Choroid plexus epithelial cell (primary cell): ENCODE measurements around the gene GNB1L.

Experiments used
- DNase-seq: peaks from one replicate; pipeline ENCODE4 v3.0.0-alpha.2; 2010; ENCODE audit warnings: low read depth
- H3K4me3 ChIP-seq: 2 replicates; pipeline ENCODE4 v1.5.1; 2011; ENCODE audit warnings: low read depth, mild to moderate bottlenecking, control low read depth, low read length, moderate library complexity
- TF ChIP-seq, protein P1 (sequence below): conservative IDR thresholded peaks from 2 replicates; pipeline ENCODE4 v1.5.1; 2011; ENCODE audit warnings: low read depth, mild to moderate bottlenecking, control low read depth, inconsistent platforms, low read length, moderate library complexity

Gene GNB1L, protein sequence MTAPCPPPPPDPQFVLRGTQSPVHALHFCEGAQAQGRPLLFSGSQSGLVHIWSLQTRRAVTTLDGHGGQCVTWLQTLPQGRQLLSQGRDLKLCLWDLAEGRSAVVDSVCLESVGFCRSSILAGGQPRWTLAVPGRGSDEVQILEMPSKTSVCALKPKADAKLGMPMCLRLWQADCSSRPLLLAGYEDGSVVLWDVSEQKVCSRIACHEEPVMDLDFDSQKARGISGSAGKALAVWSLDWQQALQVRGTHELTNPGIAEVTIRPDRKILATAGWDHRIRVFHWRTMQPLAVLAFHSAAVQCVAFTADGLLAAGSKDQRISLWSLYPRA

DNA sequence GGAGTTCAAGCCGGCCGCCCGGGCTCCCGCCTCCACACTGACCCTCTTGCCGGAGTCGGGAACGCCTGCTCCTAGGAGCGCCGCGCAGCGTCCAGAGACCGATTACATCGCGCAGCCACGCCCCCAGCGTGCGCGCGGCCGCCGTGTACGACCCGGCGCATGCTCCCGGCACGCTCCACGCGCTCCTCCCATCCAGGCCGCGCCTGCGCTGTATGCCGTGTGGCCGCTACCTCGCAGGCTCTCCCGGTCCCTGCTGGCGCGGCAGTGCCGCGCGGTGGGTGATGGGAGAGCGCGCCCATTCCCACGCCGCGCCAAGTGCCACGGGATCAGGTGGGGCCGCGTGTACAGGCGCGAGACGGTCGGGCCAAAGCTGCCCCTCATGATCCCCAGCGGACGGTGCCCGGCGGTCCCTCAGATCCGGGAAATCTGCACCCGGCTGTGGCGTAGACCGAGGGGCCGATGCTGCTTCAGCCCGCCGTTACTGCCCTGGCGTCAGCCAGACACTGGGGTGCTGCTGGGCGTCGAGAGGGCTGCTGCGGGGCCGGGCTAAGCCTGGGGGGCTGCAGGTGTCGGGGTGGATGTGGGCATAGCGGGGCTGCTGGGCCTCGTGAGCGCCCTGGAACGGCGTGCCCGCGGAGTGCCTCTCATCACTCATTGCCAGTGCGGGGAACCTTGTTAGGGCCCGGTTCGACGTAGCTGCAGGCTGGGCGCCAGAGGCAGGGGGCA is at the start of gene GNB1L, which contains the start of gene RTL10:
GNB1L (minus strand) TSS at position 97 of the 726 bp plus-strand sequence. CDS start 33,519 bp downstream, outside the sequence.
RTL10 (minus strand) TSS at position 97 of the 726 bp plus-strand sequence. CDS start 2,613 bp downstream, outside the sequence.
- DNase-seq, result peak; percentile 98
- H3K4me3 ChIP-seq, result peak within 1 kb of the TSS; percentile 90
- TF ChIP-seq, protein P1, sequence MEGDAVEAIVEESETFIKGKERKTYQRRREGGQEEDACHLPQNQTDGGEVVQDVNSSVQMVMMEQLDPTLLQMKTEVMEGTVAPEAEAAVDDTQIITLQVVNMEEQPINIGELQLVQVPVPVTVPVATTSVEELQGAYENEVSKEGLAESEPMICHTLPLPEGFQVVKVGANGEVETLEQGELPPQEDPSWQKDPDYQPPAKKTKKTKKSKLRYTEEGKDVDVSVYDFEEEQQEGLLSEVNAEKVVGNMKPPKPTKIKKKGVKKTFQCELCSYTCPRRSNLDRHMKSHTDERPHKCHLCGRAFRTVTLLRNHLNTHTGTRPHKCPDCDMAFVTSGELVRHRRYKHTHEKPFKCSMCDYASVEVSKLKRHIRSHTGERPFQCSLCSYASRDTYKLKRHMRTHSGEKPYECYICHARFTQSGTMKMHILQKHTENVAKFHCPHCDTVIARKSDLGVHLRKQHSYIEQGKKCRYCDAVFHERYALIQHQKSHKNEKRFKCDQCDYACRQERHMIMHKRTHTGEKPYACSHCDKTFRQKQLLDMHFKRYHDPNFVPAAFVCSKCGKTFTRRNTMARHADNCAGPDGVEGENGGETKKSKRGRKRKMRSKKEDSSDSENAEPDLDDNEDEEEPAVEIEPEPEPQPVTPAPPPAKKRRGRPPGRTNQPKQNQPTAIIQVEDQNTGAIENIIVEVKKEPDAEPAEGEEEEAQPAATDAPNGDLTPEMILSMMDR, result no peak

DNA sequence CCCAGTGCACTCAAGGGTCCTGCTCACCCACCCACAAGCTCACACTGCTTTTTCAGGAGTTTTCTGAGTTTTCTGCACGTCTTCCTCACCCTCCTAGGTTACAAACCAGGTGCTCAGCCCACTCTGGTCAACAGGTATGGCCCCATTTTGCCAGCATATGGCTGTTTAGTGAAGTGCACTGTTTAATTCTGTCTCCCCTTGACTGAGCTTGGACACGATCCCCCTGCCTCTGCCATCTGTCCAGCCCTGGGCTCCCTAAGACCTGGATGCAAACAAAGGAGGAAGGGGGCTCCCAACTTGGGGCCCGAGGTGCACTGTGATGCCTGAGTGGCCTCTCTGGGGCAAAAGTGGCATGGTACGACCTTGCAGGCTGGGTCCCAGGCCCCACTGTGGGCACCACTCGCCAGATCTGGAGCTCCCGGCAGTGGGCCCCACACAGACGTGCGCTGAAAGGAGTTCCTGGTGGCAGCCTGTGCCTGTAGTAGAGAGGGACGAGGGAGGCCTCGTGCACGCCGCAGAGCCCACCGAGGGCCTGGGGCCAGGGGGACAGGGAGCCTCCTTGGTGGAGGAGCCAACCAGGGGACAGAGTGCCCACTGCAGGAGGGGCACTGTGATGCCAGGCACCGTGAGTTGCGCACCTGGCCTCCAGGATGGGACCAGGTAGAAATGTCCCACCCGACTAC is 49.6 kb upstream of the GNB1L start:
- H3K4me3 ChIP-seq, result no peak overlapping the region
- DNase-seq, result no peak
- TF ChIP-seq, protein P1, result no peak

DNA sequence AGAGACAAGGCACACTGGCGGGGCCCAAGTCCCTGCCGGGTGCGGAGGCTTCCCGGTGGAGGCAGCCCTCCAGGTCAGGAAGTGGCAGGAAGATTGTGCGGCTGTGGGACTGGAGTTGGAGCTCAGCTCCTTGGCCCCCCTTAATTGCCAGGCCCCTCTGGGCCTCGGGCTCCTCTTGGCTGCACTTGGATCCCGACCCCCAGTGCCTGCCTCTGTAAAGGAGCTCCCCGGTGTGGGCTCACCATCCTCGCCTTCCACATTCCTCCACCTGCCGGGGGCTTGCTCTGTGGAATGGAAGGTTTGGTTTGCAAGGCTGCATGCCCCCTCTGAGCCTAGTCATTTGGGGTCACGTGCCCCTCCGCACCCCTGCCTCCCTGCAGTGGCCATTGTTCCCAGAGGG is 48.8 kb upstream of the GNB1L start:
- H3K4me3 ChIP-seq, result no peak overlapping the region
- TF ChIP-seq, protein P1, result no peak
- no peak for DNase-seq

DNA sequence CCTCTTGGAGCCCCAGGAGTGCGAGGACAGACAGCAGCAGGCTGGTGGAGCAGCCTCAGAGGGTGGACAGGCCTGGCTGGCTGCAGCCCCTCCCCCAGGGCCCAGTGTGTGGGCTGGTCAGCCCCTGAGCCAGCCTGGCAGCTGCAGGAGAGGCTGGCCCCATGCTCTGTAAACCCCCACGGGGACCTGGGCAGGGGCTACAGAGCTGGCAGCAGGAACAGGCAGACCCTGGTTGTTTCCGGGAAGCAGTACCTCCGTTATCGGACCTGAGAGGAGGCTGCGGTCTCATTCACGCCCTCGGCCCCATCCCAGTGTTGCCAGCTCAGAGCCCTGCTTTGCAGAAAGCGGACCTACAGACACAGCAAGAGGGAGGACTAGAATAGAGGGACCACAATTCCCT is 48.4 kb upstream of the GNB1L start:
- TF ChIP-seq, protein P1, result no peak
- no peak for DNase-seq
- no peak overlapping the region for H3K4me3 ChIP-seq

DNA sequence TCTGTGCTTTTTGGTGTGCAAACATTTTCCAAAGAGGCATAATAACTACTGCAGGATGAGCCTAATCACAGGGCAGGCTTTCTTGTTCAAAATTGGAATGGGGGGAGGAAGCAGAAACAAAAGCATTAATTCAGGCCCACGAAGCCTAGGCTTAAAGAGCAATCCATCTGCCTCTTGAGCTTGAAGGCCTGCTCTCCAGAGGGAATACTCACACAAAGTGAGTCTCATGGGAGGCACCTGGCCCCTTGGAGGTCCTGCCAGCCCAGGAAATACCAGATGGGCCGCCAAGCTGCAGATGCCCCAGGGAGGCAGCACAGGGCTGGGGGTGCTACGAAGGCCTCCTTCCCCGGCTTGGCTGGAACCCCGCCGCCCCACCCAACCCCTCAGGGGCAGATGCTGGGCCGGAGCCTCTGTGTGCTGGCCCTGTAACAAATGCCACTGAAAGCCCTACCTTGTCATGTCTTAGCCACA is 47.6 kb upstream of the GNB1L start:
- TF ChIP-seq, protein P1, result no peak
- DNase-seq, result no peak
- H3K4me3 ChIP-seq, result no peak overlapping the region

DNA sequence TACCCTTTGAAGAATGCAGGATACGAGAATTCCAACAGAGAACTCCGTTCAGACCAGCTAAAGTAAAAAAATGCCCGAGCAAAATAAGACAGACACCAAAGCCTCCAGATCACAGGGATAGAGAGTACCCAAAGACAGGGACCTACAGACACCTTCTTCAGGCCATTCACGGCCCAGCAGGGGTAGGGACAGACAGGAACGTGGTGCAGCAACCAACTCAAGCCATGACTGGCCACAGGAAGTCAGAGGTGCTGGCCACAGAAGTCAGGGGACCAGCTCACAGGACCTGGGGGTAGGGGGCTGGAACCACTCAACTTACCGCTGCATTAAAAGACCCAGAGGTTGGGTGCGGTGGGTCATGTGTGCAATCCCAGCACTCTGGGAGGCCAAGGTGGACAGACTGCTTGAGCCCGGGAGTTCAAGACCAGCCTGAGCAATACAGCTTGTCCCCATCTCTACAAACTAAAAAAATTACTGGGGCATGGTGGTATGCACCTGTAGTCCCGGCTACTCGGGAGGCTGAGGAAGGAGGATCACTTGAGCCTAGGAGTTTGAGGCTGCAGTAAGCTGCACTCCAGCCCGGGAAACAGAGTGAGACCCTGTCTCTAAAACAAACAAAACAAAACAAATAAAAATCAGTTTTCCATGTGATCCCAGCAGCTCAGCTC is 47.0 kb upstream of the GNB1L start:
- no peak overlapping the region for H3K4me3 ChIP-seq
- TF ChIP-seq, protein P1, result no peak
- DNase-seq, result no peak
